MM.1S (cell line): ENCODE measurements around the gene CCDC146.
A peak's percentile ranks its signal among the peaks of the same experiment; 100 is the strongest.
"Not testable (repeated sequence)": the region's sequence is repeated elsewhere in the genome, so short reads cannot be mapped to it uniquely, and the experiment has no call there.

Experiments
- DNase-seq: peaks from one replicate; pipeline ENCODE4 v3.0.0-alpha.2; 2015
- H2AFZ ChIP-seq: fragments of 300-600 bp; sonication (generic); 2 replicates; pipeline ENCODE4 v1.6.0; 2016; ENCODE audit warnings: antibody characterized with exemption, low read length
- H3F3A ChIP-seq: fragments of 300-600 bp; sonication (generic); 2 replicates; pipeline ENCODE4 v1.6.1; 2016; ENCODE audit warnings: mild to moderate bottlenecking, antibody characterized with exemption, low read length, moderate library complexity, mixed read lengths; ENCODE audit not compliant: insufficient read depth
- H3K27ac ChIP-seq: fragments of 300-600 bp; sonication (generic); 2 replicates; pipeline ENCODE4 v1.5.1; 2016; ENCODE audit warnings: mild to moderate bottlenecking, low read length
- H3K27me3 ChIP-seq: fragments of 300-600 bp; sonication (generic); replicated peaks from 2 replicates; pipeline ENCODE4 v1.6.0; 2016; ENCODE audit warnings: low read length; ENCODE audit not compliant: insufficient read depth
- H3K36me3 ChIP-seq: fragments of 300-600 bp; sonication (generic); replicated peaks from 2 replicates; pipeline ENCODE4 v1.6.1; 2016; ENCODE audit warnings: mild to moderate bottlenecking, low read length, mixed read lengths; ENCODE audit not compliant: insufficient read depth
- H3K4me1 ChIP-seq: fragments of 300-600 bp; sonication (generic); 2 replicates; pipeline ENCODE4 v1.6.1; 2016; ENCODE audit warnings: low read length, mixed read lengths
- H3K4me2 ChIP-seq: fragments of 300-600 bp; sonication (generic); 2 replicates; pipeline ENCODE4 v1.6.0; 2016; ENCODE audit warnings: low read depth, low read length
- H3K4me3 ChIP-seq: fragments of 300-600 bp; sonication (generic); 2 replicates; pipeline ENCODE4 v1.5.1; 2016; ENCODE audit warnings: low read length, mixed read lengths
- H3K79me2 ChIP-seq: fragments of 300-600 bp; sonication (generic); 2 replicates; pipeline ENCODE4 v1.6.1; 2016; ENCODE audit warnings: mixed run types, low read length, mixed read lengths
- H3K9ac ChIP-seq: fragments of 300-600 bp; sonication (generic); 2 replicates; pipeline ENCODE4 v1.6.1; 2016; ENCODE audit warnings: low read length, mixed read lengths
- H3K9me2 ChIP-seq: fragments of 300-600 bp; sonication (generic); replicated peaks from 2 replicates; pipeline ENCODE4 v1.6.1; 2016; ENCODE audit warnings: mild to moderate bottlenecking, low read length, mixed read lengths; ENCODE audit not compliant: insufficient read depth
- H3K9me3 ChIP-seq: fragments of 300-600 bp; sonication (generic); replicated peaks from 2 replicates; pipeline ENCODE4 v1.6.1; 2016; ENCODE audit warnings: mild to moderate bottlenecking, low read length, mixed read lengths; ENCODE audit not compliant: insufficient read depth
- H4K20me1 ChIP-seq: fragments of 300-600 bp; sonication (generic); 2 replicates; pipeline ENCODE4 v1.6.1; 2016; ENCODE audit warnings: mild to moderate bottlenecking, low read length, moderate library complexity, mixed read lengths; ENCODE audit not compliant: insufficient read depth
- EZH2 ChIP-seq: fragments of 300-600 bp; sonication (generic); optimal IDR thresholded peaks from 2 replicates; pipeline ENCODE3; 2017; ENCODE audit warnings: low read depth, mild to moderate bottlenecking, antibody characterized with exemption, low read length, mixed read lengths
- EZH2phosphoT487 ChIP-seq: fragments of 300-600 bp; sonication (generic); IDR thresholded peaks from 2 replicates; pipeline ENCODE4 v1.6.1; 2018; ENCODE audit warnings: antibody characterized with exemption, low read length
- TF ChIP-seq, protein P1 (sequence below): fragments of 300-600 bp; sonication (generic); IDR thresholded peaks from 2 replicates; pipeline ENCODE4 v1.5.1; 2016; ENCODE audit warnings: antibody characterized with exemption, low read length, mixed read lengths

CCDC146 gene

GRCh38 chr7:77152232-77152631, 29.8 kb downstream of the CCDC146 start:
- H4K20me1 ChIP-seq, H3K4me3 ChIP-seq: not testable (repeated sequence)

DNA sequence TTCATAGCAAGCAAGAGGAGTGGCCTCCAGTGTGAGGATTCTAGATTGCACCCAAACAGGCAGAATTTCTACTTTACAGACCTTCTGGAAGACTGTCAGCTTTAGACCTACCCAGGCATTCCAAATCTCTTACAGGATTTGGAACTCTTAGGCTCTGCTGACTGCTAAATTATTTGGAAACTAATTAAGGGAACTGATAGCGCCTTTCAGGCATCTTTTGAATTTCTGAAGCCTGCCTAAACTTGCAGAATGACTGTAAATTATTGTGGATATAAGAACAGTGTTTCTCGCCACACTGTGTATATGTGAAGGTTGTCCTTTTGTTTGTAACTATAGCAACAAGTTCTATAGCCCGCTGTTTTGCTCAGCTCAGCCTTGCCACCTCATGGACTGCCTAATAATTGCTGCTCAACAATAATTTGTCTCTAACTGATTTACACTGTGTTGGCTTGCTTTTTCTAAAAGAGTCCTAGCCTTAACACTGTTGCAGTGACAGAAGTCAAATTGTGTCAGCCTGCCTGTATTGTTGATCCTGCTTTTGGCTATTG, 32.6 kb downstream of the CCDC146 start:
- H4K20me1 ChIP-seq, H3K27me3 ChIP-seq, H3K9ac ChIP-seq, H3K36me3 ChIP-seq, H3K27ac ChIP-seq, H2AFZ ChIP-seq, H3K9me3 ChIP-seq, H3K79me2 ChIP-seq, DNase-seq, H3K4me2 ChIP-seq, H3F3A ChIP-seq, H3K4me1 ChIP-seq, H3K4me3 ChIP-seq, H3K9me2 ChIP-seq: not testable (repeated sequence)

More at GRCh38 chr7:77152232-77152631, 29.8 kb downstream of the CCDC146 start:
- H3K9me2 ChIP-seq, H2AFZ ChIP-seq, H3K79me2 ChIP-seq, DNase-seq, H3K36me3 ChIP-seq, H3K4me2 ChIP-seq, H3K9ac ChIP-seq, H3K4me1 ChIP-seq, H3K27me3 ChIP-seq, H3K9me3 ChIP-seq, H3K27ac ChIP-seq, H3F3A ChIP-seq: not testable (repeated sequence)

GRCh38 chr7:77155601-77156377, 33.4 kb downstream of the CCDC146 start:
- H3K27ac ChIP-seq, H3K4me2 ChIP-seq, H2AFZ ChIP-seq, H3K4me1 ChIP-seq, H3K9ac ChIP-seq, H3K79me2 ChIP-seq, H3K4me3 ChIP-seq, H3F3A ChIP-seq, H3K36me3 ChIP-seq, DNase-seq, H3K9me3 ChIP-seq, H4K20me1 ChIP-seq, H3K9me2 ChIP-seq, H3K27me3 ChIP-seq: not testable (repeated sequence)

- H3F3A ChIP-seq, H3K4me1 ChIP-seq, H3K27me3 ChIP-seq, H4K20me1 ChIP-seq, H3K4me3 ChIP-seq, DNase-seq, H3K79me2 ChIP-seq, H3K9me2 ChIP-seq, H3K9ac ChIP-seq, H3K36me3 ChIP-seq, H3K9me3 ChIP-seq: not testable (repeated sequence)
- H2AFZ ChIP-seq, result 0 out of 2 replicates have a peak overlapping the region, but pooled peaks have one; percentile 5
- H3K4me2 ChIP-seq, result peak overlapping the region; percentile 12; the same call in 1 of the 2 replicates
- peak overlapping the region; percentile 27; the same call in 1 of the 2 replicates for H3K27ac ChIP-seq
Measured at GRCh38 chr7:77157034-77157433, 34.6 kb downstream of the CCDC146 start.

- Histone ChIP-seq H3K9ac (no peak overlapping the region), H3F3A (no peaks in the 10 kb centered on the region), H3K27me3 (no peaks in the 10 kb centered on the region), H2AFZ (0 out of 2 replicates have a peak overlapping the region, but pooled peaks have one; percentile 5), H3K9me2 (no peaks in the 10 kb centered on the region), H3K4me3 (no peak overlapping the region), H3K4me2 (peak overlapping the region; percentile 12; the same call in 1 of the 2 replicates), H3K4me1 (peaks cover 5% of the 10 kb centered on the region; the same call in 1 of the 2 replicates), H3K27ac (peak overlapping the region; percentile 27; the same call in 1 of the 2 replicates), H3K36me3 (no peaks in the 10 kb centered on the region), H3K79me2 (no peaks in the 10 kb centered on the region), H3K9me3 (no peaks in the 10 kb centered on the region), H4K20me1 (no peaks in the 10 kb centered on the region)
- TF ChIP-seq, protein P1, sequence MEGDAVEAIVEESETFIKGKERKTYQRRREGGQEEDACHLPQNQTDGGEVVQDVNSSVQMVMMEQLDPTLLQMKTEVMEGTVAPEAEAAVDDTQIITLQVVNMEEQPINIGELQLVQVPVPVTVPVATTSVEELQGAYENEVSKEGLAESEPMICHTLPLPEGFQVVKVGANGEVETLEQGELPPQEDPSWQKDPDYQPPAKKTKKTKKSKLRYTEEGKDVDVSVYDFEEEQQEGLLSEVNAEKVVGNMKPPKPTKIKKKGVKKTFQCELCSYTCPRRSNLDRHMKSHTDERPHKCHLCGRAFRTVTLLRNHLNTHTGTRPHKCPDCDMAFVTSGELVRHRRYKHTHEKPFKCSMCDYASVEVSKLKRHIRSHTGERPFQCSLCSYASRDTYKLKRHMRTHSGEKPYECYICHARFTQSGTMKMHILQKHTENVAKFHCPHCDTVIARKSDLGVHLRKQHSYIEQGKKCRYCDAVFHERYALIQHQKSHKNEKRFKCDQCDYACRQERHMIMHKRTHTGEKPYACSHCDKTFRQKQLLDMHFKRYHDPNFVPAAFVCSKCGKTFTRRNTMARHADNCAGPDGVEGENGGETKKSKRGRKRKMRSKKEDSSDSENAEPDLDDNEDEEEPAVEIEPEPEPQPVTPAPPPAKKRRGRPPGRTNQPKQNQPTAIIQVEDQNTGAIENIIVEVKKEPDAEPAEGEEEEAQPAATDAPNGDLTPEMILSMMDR, result no peak
- TF ChIP-seq EZH2 (no peak), EZH2phosphoT487 (no peak)
- DNase-seq, result peak; percentile 8
Measured at GRCh38 chr7:77157446-77157845, 35.0 kb downstream of the CCDC146 start.

DNA sequence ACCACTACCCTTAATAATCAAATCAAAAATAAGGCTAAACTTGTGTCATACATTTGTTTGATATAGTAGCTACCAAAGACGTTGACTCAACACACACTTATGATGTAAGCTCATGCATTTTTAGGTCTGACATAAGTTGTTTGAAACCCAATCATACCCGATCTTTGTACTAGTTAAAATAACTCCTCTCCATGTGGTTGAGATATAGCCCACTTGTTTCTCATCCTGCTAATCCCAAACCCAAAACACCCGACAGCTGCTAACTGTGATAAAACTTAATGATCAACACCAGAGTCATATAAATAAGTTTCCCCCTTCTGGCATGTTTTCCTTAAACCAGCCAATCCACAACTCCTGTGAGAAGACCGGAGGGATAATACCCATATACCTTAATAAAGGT, 48.7 kb downstream of the CCDC146 start:
- not testable (repeated sequence) for H2AFZ ChIP-seq, H3F3A ChIP-seq, H3K4me1 ChIP-seq, H3K27ac ChIP-seq, DNase-seq, H3K27me3 ChIP-seq, H4K20me1 ChIP-seq, H3K4me3 ChIP-seq, H3K36me3 ChIP-seq, H3K79me2 ChIP-seq, H3K9ac ChIP-seq, H3K9me2 ChIP-seq, H3K4me2 ChIP-seq, H3K9me3 ChIP-seq
